ENCODE results near the gene HNRNPU. TPM values are rescaled to one million over a fixed set of nuclear protein-coding genes. Genes with fewer than 3 reads are reported as not detected.

HNRNPU gene
- total and polyA plus RNA-seq, 2 experiments from 2014 or later, result 422 to 687 TPM

DNA sequence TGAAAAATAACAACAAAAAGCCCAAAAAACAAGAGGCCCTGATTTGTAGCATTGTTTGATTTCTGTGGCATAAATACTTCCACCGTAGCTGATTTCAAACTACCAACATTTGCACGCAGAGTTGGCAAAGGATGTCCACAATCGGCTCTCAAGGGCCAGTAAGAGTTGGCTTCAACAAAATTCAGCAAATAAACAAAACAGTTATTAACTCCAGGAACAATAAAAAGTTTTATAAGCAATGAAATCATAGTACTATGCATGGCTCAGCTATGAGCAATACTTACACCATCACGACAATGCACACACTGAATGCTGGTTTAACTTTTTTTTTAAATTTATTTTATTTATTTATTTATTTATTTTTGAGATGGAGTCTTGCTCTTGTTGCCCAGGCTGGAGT lies 37.6 kb downstream of the HNRNPU start:
- Histone ChIP-seq H3K4me3 (no peak overlapping the region), H4K20me1 (replicated peaks; ENCODE audit: insufficient read depth) (no peaks in the 10 kb centered on the region), H3K4me2 (no peak overlapping the region), H3K79me2 (replicated peaks; ENCODE audit: insufficient read depth) (peaks cover 21% of the 10 kb centered on the region; the same call in 1 of the 2 replicates), H3F3A (replicated peaks; ENCODE audit: low read depth) (no peaks in the 10 kb centered on the region), H3K36me3 (ENCODE audit: insufficient read depth) (no peaks in the 10 kb centered on the region; the same call in 1 of the 2 replicates), H3K4me1 (ENCODE audit: insufficient read depth) (peaks cover 26% of the 10 kb centered on the region), H3K9me2 (ENCODE audit: insufficient read depth) (no peaks in the 10 kb centered on the region), H3K27me3 (ENCODE audit: insufficient read depth) (no peaks in the 10 kb centered on the region), H3K27ac (ENCODE audit: low read depth) (no peak overlapping the region; the same call in 1 of the 2 replicates), H2AFZ (no peak overlapping the region)
- Mint-ChIP-seq H3K36me3 (ENCODE audit: low read depth) (peaks cover 22% of the 10 kb centered on the region), H3K4me1 (peaks cover 16% of the 10 kb centered on the region), H3K9me3 (no peaks in the 10 kb centered on the region; the same call in 2 of the 3 replicates), H3K27me3 (ENCODE audit: insufficient read depth, low read depth, poor library complexity) (no peaks in the 10 kb centered on the region), H3K27ac (no peak overlapping the region), H3K4me3 (no peak overlapping the region)
- no peak for DNase-seq (ENCODE audit: low spot score)
- no peak for ATAC-seq
- TF ChIP-seq, protein P1, sequence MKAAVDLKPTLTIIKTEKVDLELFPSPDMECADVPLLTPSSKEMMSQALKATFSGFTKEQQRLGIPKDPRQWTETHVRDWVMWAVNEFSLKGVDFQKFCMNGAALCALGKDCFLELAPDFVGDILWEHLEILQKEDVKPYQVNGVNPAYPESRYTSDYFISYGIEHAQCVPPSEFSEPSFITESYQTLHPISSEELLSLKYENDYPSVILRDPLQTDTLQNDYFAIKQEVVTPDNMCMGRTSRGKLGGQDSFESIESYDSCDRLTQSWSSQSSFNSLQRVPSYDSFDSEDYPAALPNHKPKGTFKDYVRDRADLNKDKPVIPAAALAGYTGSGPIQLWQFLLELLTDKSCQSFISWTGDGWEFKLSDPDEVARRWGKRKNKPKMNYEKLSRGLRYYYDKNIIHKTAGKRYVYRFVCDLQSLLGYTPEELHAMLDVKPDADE (IDR thresholded peaks at IDR 0.05), result no peak
- TF ChIP-seq EZH2 (IDR thresholded peaks at IDR 0.05; ENCODE audit: low read depth, unreplicated experiment), result no peak
- no peak for TF ChIP-seq CREB1 (CRISPR knock-in tag; IDR thresholded peaks at IDR 0.05; ENCODE audit: low read depth)
- TF ChIP-seq, protein P2, sequence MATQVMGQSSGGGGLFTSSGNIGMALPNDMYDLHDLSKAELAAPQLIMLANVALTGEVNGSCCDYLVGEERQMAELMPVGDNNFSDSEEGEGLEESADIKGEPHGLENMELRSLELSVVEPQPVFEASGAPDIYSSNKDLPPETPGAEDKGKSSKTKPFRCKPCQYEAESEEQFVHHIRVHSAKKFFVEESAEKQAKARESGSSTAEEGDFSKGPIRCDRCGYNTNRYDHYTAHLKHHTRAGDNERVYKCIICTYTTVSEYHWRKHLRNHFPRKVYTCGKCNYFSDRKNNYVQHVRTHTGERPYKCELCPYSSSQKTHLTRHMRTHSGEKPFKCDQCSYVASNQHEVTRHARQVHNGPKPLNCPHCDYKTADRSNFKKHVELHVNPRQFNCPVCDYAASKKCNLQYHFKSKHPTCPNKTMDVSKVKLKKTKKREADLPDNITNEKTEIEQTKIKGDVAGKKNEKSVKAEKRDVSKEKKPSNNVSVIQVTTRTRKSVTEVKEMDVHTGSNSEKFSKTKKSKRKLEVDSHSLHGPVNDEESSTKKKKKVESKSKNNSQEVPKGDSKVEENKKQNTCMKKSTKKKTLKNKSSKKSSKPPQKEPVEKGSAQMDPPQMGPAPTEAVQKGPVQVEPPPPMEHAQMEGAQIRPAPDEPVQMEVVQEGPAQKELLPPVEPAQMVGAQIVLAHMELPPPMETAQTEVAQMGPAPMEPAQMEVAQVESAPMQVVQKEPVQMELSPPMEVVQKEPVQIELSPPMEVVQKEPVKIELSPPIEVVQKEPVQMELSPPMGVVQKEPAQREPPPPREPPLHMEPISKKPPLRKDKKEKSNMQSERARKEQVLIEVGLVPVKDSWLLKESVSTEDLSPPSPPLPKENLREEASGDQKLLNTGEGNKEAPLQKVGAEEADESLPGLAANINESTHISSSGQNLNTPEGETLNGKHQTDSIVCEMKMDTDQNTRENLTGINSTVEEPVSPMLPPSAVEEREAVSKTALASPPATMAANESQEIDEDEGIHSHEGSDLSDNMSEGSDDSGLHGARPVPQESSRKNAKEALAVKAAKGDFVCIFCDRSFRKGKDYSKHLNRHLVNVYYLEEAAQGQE (IDR thresholded peaks at IDR 0.05; ENCODE audit: unreplicated experiment), result no peak
- no peak for TF ChIP-seq JUNB (IDR thresholded peaks at IDR 0.05; ENCODE audit: unreplicated experiment)
- no peak for TF ChIP-seq ZNF462 (CRISPR knock-in tag; IDR thresholded peaks at IDR 0.05)
- TF ChIP-seq, protein P3, sequence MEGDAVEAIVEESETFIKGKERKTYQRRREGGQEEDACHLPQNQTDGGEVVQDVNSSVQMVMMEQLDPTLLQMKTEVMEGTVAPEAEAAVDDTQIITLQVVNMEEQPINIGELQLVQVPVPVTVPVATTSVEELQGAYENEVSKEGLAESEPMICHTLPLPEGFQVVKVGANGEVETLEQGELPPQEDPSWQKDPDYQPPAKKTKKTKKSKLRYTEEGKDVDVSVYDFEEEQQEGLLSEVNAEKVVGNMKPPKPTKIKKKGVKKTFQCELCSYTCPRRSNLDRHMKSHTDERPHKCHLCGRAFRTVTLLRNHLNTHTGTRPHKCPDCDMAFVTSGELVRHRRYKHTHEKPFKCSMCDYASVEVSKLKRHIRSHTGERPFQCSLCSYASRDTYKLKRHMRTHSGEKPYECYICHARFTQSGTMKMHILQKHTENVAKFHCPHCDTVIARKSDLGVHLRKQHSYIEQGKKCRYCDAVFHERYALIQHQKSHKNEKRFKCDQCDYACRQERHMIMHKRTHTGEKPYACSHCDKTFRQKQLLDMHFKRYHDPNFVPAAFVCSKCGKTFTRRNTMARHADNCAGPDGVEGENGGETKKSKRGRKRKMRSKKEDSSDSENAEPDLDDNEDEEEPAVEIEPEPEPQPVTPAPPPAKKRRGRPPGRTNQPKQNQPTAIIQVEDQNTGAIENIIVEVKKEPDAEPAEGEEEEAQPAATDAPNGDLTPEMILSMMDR (conservative IDR thresholded peaks at IDR 0.05; ENCODE audit: low read depth in 2 of 2), result no peak
- TF ChIP-seq EZH2phosphoT487 (IDR thresholded peaks at IDR 0.05; ENCODE audit: unreplicated experiment), result no peak
- no peak for TF ChIP-seq POLR2AphosphoS5 (IDR thresholded peaks at IDR 0.05; ENCODE audit: low read depth)
- no peak for TF ChIP-seq ZNF114 (CRISPR knock-in tag; IDR thresholded peaks at IDR 0.05)
- no peak for TF ChIP-seq ZNF331 (CRISPR knock-in tag; IDR thresholded peaks at IDR 0.05; ENCODE audit: low read depth)
- no peak for TF ChIP-seq NANOG (IDR thresholded peaks at IDR 0.05; ENCODE audit: borderline replicate concordance)
- TF ChIP-seq STAT1 (IDR thresholded peaks at IDR 0.05; ENCODE audit: unreplicated experiment), result no peak

Data from GM23338 (cell line).